Measurements from ENCODE around the gene CD22.

Gene CD22

DNA sequence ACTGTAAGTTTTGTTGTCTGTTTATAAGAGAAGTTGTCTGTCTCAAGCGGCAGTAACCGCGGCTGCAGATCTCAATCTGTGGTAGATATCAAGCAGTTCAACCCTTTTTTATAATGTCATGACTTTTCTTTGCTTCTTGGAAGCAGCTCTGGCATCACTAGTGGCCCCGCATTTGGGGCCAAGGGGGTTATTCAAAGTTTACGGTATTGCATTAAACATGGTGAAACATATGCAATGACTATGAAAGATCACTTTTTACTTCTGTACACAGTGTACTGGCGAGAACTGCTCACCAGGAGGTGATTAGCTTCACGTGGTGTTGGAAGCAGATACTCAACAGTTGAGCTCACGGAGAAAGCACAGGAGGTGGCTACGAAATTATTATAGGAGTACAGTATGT lies 24.6 kb downstream of the CD22 start:
- POLR2A ChIA-PET, result interaction anchor here (1.5 to 2.1 kb wide), 2 partner anchors 141 to 155 kb away, joined by 5 to 13 read pairs; no protein-coding TSS in a partner anchor
- H3K4me3 ChIP-seq (ENCODE audit: low read depth, low read length), result no peak overlapping the region
- CTCF ChIA-PET, result interaction anchor here (0.6 to 10.6 kb wide), 68 partner anchors 9 to 578 kb away, joined by 3 to 237 read pairs (median 5); partner anchors contain the start of genes ATP4A, HAUS5 and KRTDAP
- H3K27ac ChIP-seq (ENCODE audit: extremely low read depth, low read depth, low read length), result no peak overlapping the region
- H3K36me3 ChIP-seq (ENCODE audit: control insufficient read depth in 2 of 2, insufficient read depth in 1 of 2, low read length in 2 of 2), result no peaks in the 10 kb centered on the region; a peak in 1 of 3 replicates
- no peaks in the 10 kb centered on the region for H3K9me3 ChIP-seq (ENCODE audit: control insufficient read depth, insufficient read depth, low read depth, low read length)
- H3K4me1 ChIP-seq (ENCODE audit: control insufficient read depth, insufficient read depth, low read length), result no peaks in the 10 kb centered on the region
- TF ChIP-seq ZBTB7A (tag by site-specific recombination; IDR thresholded peaks at IDR 0.05; ENCODE audit: low read depth) (no peak), ZIC2 (tag by site-specific recombination; IDR thresholded peaks at IDR 0.05) (peak; percentile 72)

- POLR2A ChIA-PET, result no interaction called here
- Histone ChIP-seq H3K4me3 (ENCODE audit: low read depth, low read length) (no peak overlapping the region), H3K9me3 (ENCODE audit: control insufficient read depth, insufficient read depth, low read depth, low read length) (no peaks in the 10 kb centered on the region), H3K27ac (ENCODE audit: extremely low read depth, low read depth, low read length) (no peak overlapping the region), H3K36me3 (ENCODE audit: control insufficient read depth in 2 of 2, insufficient read depth in 1 of 2, low read length in 2 of 2) (no peaks in the 10 kb centered on the region; a peak in 1 of 3 replicates), H3K4me1 (ENCODE audit: control insufficient read depth, insufficient read depth, low read length) (no peaks in the 10 kb centered on the region)
- TF ChIP-seq ZNF133 (tag by site-specific recombination; IDR thresholded peaks at IDR 0.05), result no peak
- no peak for TF ChIP-seq ZFP3 (tag by site-specific recombination; IDR thresholded peaks at IDR 0.05; ENCODE audit: low read depth)
- no peak for TF ChIP-seq ZNF221 (tag by site-specific recombination; IDR thresholded peaks at IDR 0.05; ENCODE audit: borderline replicate concordance)
- no peak for TF ChIP-seq ZBTB26 (tag by site-specific recombination; optimal IDR thresholded peaks at IDR 0.05)
- no peak for TF ChIP-seq ZSCAN30 (tag by site-specific recombination; IDR thresholded peaks at IDR 0.05)
- TF ChIP-seq ZNF274 (IDR thresholded peaks at IDR 0.05; ENCODE audit: low read length), result no peak
- TF ChIP-seq ZNF274 (tag by site-specific recombination; IDR thresholded peaks at IDR 0.05; ENCODE audit: borderline replicate concordance), result no peak
- no peak for TF ChIP-seq ZNF138 (tag by site-specific recombination; IDR thresholded peaks at IDR 0.05; ENCODE audit: borderline replicate concordance)
- TF ChIP-seq, protein P1, sequence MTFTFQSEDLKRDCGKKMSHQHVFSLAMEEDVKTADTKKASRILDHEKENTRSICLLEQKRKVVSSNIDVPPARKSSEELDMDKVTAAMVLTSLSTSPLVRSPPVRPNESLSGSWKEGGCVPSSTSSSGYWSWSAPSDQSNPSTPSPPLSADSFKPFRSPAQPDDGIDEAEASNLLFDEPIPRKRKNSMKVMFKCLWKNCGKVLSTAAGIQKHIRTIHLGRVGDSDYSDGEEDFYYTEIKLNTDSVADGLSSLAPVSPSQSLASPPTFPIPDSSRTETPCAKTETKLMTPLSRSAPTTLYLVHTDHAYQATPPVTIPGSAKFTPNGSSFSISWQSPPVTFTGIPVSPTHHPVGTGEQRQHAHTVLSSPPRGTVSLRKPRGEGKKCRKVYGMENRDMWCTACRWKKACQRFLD (tag by site-specific recombination; IDR thresholded peaks at IDR 0.05), result no peak
- no peak for TF ChIP-seq ZNF366 (tag by site-specific recombination; conservative IDR thresholded peaks at IDR 0.05)
- TF ChIP-seq, protein P2, sequence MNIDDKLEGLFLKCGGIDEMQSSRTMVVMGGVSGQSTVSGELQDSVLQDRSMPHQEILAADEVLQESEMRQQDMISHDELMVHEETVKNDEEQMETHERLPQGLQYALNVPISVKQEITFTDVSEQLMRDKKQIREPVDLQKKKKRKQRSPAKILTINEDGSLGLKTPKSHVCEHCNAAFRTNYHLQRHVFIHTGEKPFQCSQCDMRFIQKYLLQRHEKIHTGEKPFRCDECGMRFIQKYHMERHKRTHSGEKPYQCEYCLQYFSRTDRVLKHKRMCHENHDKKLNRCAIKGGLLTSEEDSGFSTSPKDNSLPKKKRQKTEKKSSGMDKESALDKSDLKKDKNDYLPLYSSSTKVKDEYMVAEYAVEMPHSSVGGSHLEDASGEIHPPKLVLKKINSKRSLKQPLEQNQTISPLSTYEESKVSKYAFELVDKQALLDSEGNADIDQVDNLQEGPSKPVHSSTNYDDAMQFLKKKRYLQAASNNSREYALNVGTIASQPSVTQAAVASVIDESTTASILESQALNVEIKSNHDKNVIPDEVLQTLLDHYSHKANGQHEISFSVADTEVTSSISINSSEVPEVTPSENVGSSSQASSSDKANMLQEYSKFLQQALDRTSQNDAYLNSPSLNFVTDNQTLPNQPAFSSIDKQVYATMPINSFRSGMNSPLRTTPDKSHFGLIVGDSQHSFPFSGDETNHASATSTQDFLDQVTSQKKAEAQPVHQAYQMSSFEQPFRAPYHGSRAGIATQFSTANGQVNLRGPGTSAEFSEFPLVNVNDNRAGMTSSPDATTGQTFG (tag by site-specific recombination; IDR thresholded peaks at IDR 0.05; ENCODE audit: borderline replicate concordance), result no peak
- CTCF ChIA-PET, result interaction anchor here (0.6 to 10.6 kb wide), 7 partner anchors 9 to 424 kb away, joined by 3 to 237 read pairs (median 53); partner anchors contain the start of gene KRTDAP
Measured at GRCh38 chr19:35354898-35355297, 25.9 kb downstream of the CD22 start.

GRCh38 chr19:35355791-35356460 lies 26.9 kb downstream of the CD22 start:
- no peak overlapping the region for H3K27ac ChIP-seq (ENCODE audit: extremely low read depth, low read depth, low read length)
- no peak overlapping the region for H3K4me3 ChIP-seq (ENCODE audit: low read depth, low read length)
- POLR2A ChIA-PET, result interaction anchor here (0.5 to 0.7 kb wide), 2 partner anchors 72 to 527 kb away, joined by 5 to 6 read pairs; no protein-coding TSS in a partner anchor
- no peaks in the 10 kb centered on the region; a peak in 1 of 3 replicates for H3K36me3 ChIP-seq (ENCODE audit: control insufficient read depth in 2 of 2, insufficient read depth in 1 of 2, low read length in 2 of 2)
- CTCF ChIA-PET, result interaction anchor here (0.7 to 10.6 kb wide), 12 partner anchors 8 to 1535 kb away, joined by 3 to 237 read pairs (median 5); partner anchors contain the start of gene KRTDAP
- no peaks in the 10 kb centered on the region for H3K9me3 ChIP-seq (ENCODE audit: control insufficient read depth, insufficient read depth, low read depth, low read length)
- no peaks in the 10 kb centered on the region for H3K4me1 ChIP-seq (ENCODE audit: control insufficient read depth, insufficient read depth, low read length)
- TF ChIP-seq ZNF324 (tag by site-specific recombination; IDR thresholded peaks at IDR 0.05) (no peak), ZBTB49 (tag by site-specific recombination; IDR thresholded peaks at IDR 0.05; ENCODE audit: low read depth) (no peak), EGR2 (tag by site-specific recombination; IDR thresholded peaks at IDR 0.05; ENCODE audit: low read depth) (no peak), ZNF132 (tag by site-specific recombination; IDR thresholded peaks at IDR 0.05; ENCODE audit: borderline replicate concordance) (no peak), ZNF302 (tag by site-specific recombination; IDR thresholded peaks at IDR 0.05; ENCODE audit: low read depth) (no peak), ZBTB17 (tag by site-specific recombination; IDR thresholded peaks at IDR 0.05) (no peak), HIC1 (tag by site-specific recombination; IDR thresholded peaks at IDR 0.05) (no peak)
